ENCODE data around the gene COL23A1.

DNA sequence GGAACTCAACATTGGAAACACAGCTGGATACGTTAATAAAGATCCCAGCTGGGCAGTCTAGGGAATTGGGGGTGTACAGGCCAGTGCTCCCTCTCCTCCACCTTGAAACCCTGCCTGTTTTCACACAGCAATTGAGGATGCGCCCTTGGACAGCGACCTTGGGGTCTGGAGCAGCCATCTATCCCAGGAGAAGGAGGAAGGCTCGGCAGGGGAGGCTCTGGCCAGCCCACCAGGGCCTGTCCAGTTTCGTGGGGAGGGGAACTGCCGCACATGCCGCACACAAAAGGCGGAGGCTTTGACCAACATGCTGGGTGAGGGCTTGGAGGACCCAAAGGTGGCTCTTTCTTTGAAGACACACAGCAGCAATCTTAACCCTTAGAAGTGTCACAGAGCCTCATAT lies 1.4 kb downstream of the COL23A1 start:
- TF ChIP-seq, protein P1, sequence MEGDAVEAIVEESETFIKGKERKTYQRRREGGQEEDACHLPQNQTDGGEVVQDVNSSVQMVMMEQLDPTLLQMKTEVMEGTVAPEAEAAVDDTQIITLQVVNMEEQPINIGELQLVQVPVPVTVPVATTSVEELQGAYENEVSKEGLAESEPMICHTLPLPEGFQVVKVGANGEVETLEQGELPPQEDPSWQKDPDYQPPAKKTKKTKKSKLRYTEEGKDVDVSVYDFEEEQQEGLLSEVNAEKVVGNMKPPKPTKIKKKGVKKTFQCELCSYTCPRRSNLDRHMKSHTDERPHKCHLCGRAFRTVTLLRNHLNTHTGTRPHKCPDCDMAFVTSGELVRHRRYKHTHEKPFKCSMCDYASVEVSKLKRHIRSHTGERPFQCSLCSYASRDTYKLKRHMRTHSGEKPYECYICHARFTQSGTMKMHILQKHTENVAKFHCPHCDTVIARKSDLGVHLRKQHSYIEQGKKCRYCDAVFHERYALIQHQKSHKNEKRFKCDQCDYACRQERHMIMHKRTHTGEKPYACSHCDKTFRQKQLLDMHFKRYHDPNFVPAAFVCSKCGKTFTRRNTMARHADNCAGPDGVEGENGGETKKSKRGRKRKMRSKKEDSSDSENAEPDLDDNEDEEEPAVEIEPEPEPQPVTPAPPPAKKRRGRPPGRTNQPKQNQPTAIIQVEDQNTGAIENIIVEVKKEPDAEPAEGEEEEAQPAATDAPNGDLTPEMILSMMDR (optimal IDR thresholded peaks at IDR 0.05 in 1 of 3, IDR thresholded peaks at IDR 0.05 in 1 of 3, conservative IDR thresholded peaks at IDR 0.05 in 1 of 3; ENCODE audit: extremely low read depth in 1 of 3, insufficient read depth in 2 of 3, low read length in 3 of 3) = no peak
- TF ChIP-seq EZH2 (IDR thresholded peaks at IDR 0.05; ENCODE audit: low read length) = no peak
